Fibroblast of villous mesenchyme (primary cell): ENCODE data around the gene NRP2. TPM values are rescaled to one million over a fixed set of nuclear protein-coding genes. Genes with fewer than 3 reads are reported as not detected.

Experiments
- DNase-seq: peaks from one replicate; pipeline ENCODE4 v3.0.0-alpha.2; 2010; ENCODE audit warnings: low read depth
- H3K4me3 ChIP-seq: 2 replicates; pipeline ENCODE4 v1.5.1; 2011; ENCODE audit warnings: low read depth, mild to moderate bottlenecking, low read length
- total RNA-seq: library from RNA; depleted of rRNA; stranded (reverse); fragments of >200 nt; gene quantifications from 2 replicates; pipeline ENCODE4 v1.2.3, GENCODE V29; 2012
- TF ChIP-seq, protein P1 (sequence below): IDR thresholded peaks from 2 replicates; pipeline ENCODE4 v1.5.1; 2012; ENCODE audit warnings: low read depth, mild to moderate bottlenecking, low read length; ENCODE audit not compliant: insufficient read depth

The NRP2 gene
- total RNA-seq, 1 donor = 117 TPM

DNA sequence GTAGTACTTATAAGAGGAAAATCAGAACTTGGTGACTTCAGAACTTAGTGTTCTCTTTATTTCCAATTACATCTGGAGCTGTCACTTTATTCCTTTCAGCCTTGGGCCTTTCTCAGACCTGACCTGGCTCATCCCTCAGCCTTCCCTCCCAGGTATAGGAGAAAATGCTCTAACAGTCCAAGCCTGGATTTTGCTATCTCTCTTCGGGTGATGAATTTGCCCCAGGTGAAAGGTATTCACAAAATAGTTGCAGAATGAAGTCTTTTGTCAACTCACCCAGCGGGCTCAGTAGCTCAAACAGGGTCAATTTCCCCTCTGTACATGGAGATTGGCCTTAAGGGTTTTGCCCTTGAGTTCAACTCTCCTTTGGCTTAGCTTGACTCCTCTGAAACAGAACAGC lies 12.0 kb downstream of the NRP2 start:
- TF ChIP-seq, protein P1, sequence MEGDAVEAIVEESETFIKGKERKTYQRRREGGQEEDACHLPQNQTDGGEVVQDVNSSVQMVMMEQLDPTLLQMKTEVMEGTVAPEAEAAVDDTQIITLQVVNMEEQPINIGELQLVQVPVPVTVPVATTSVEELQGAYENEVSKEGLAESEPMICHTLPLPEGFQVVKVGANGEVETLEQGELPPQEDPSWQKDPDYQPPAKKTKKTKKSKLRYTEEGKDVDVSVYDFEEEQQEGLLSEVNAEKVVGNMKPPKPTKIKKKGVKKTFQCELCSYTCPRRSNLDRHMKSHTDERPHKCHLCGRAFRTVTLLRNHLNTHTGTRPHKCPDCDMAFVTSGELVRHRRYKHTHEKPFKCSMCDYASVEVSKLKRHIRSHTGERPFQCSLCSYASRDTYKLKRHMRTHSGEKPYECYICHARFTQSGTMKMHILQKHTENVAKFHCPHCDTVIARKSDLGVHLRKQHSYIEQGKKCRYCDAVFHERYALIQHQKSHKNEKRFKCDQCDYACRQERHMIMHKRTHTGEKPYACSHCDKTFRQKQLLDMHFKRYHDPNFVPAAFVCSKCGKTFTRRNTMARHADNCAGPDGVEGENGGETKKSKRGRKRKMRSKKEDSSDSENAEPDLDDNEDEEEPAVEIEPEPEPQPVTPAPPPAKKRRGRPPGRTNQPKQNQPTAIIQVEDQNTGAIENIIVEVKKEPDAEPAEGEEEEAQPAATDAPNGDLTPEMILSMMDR = no peak
- DNase-seq = no peak

DNA sequence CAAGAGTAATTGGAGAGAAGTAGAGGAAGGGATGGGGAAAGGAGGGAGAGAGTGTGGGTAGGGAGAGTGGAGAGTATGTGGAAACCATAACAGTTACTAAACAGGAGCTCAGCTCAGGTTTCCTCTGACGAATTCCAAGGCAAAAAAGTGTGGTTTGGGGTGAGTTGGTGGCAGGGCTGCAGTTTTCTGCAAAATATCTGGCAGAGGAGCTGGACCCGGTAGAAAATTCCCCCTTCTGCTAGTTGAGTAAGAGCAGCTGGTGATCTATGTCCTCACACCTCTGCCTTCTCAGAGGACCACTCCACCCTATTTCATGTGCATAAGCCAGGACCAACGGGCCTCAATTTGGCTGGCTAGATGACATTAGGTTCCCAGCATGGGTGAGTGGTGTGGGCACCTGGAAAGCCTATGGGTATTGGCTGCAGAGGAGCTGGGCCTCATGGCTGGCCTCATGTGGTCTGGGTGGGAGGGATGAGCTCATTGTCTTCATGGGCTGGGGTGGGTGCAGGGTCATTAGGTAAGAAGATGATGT lies 13.2 kb downstream of the NRP2 start:
- no peak overlapping the region for H3K4me3 ChIP-seq
- TF ChIP-seq, protein P1 = no peak
- peak; percentile 83 for DNase-seq

More for the DNA sequence above, 12.0 kb downstream of the NRP2 start:
- H3K4me3 ChIP-seq = no peak overlapping the region

DNA sequence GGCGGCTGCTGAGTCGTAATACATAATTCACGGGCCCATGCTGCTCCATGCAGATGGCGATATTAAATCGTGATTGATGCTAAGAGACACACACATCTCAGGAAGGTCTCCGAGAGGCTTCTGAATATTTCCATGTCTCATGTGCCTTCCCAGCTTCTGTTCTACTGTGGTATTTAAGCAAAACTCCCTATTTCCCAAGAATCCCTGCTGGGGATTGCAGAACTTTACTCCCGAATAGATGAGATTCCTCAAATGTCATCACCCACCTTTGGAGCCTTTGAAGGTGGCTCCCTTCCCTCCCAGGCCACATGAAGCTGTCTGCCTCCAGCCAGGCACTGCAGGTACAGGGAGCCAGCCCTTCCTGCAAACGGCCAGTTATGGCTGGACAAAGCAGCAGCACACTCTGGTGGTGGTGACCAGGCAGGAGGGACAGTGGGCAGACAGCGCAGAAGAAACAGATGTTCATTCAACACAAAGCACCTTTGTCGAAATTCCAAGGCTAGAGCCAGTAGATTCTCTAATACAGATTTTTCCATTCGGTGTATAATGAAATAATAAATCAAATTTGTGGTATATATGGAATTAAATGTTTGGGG lies 14.1 kb downstream of the NRP2 start:
- TF ChIP-seq, protein P1 = peak; percentile 64
- no peak overlapping the region for H3K4me3 ChIP-seq
- peak; percentile 58 for DNase-seq

DNA sequence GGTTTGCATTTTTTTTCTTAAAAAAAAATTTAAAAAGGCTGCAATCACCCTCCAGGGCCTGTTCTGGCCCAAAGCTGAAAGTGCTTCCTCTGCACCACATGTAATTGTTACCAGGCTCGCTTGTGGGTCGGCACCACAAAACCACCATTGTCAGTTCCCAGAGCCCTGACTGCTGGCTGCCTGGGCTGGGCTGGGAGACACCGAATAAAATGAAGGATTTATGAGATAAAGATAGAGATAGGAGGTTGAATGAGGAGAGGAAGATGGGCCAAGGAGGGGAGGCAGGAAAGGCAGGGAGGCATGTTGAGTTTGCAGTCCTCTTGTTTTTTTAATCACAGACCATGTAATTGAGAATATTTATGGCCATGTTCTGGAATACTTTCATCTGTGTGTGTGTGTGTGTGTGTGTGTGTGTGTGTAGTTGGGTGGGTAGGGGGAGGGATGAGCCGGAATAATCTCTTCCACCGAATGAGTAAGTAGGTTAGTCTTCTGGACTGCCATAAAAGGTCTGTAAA lies 14.7 kb downstream of the NRP2 start:
- H3K4me3 ChIP-seq = no peak overlapping the region
- TF ChIP-seq, protein P1 = no peak
- peak; percentile 89 for DNase-seq

DNA sequence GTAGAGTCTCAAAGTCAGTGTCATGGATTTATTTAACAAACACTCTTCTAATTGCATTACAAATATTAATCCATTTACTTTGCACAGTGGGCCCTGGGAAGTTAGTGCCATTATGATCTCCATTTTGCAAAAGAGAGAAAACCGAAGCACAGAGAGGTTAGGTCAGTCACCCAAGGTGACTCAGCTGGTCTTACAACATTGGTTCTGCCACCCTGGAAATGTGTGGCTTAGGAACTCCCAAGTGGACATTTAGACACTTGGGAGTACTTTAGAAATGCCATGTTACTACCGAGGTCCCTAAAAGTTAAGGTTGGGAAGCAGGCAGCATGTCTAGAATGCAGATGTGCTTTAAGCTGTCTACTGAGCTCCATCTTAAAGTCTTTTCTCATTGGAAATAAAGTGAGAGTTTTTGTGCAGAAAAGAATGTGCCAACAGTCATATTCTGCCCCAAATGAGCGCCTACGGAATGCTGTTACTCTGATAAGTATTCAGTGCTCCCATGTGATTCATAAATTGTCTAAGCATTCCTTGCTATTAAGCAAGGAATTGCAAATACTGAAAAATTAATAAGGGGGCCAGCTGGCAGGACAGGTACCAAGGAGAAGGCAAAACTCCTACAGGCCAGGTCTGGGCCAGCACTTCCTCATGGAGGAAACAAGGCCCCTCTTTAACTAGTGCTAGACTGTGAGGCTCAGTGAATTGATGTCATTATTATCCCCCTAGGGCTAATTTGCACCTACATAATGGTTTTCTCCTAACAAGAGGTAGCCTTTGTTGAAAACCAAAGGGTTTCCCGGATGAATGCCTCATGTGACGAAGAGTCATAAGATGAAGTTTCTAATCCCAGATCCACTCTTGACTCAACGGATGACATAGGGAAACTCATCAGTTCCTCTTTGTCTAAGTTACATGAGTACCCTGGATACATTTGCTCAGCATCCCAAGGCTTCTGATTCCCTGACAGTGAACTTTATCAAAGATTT lies 16.3 kb downstream of the NRP2 start:
- no peak for DNase-seq
- no peak overlapping the region for H3K4me3 ChIP-seq
- TF ChIP-seq, protein P1 = no peak

DNA sequence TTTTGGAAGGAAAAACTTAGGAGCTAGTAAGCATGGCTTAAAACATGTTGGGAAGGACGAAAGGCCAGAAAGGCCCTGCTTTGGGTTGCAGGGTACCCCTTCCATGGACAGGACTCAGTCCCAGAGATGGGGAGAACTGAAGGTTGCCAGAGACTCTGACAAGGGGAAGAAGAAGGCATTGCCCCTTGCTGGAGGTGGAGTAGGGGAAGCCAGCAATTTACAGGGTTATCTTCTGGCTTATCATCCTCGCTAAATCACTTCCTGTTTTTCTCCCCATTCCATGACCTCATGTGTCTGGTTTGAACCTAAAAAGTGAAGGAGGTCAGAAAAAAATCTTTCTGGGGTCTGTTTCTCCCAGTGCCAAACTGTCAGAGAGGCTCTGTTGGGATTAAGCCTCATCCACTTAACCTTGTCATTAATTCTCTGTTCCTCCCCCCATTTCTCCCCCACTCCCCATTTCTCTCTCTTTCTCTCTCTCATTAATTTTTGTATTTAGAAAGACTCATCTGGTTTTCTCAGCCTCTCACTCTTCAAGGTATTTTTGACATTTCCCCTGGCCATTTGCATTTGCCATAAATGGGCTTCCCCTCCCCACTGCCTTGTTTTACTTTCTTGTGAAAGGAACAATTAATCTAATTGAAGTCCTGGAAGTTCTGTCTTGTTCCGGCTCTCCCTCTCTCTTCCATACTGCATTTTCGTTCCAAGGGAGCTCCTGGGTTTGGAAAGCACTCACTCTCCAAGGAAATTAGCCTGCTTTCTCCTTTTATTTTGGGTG lies 17.4 kb downstream of the NRP2 start:
- DNase-seq = peak; percentile 59
- TF ChIP-seq, protein P1 = no peak
- no peak overlapping the region for H3K4me3 ChIP-seq
